HEK293 (cell line): ENCODE data around the gene LRP5.

Source experiments
- ZFP41 ChIP-seq: fragments of 450-650 bp; formaldehyde crosslinking; IDR thresholded peaks from 2 replicates; pipeline ENCODE4 v1.5.1; 2016; ENCODE audit warnings: missing biosample characterization, missing genetic modification characterization, borderline replicate concordance
- ZNF214 ChIP-seq: fragments of 450-650 bp; formaldehyde crosslinking; IDR thresholded peaks from 2 replicates; pipeline ENCODE4 v1.5.1; 2017; ENCODE audit warnings: missing biosample characterization, mild to moderate bottlenecking, missing genetic modification characterization, borderline replicate concordance
- TF ChIP-seq, protein P1 (sequence below): fragments of 450-650 bp; formaldehyde crosslinking; IDR thresholded peaks from 2 replicates; pipeline ENCODE4 v1.5.1; 2016; ENCODE audit warnings: missing biosample characterization, missing genetic modification characterization

DNA sequence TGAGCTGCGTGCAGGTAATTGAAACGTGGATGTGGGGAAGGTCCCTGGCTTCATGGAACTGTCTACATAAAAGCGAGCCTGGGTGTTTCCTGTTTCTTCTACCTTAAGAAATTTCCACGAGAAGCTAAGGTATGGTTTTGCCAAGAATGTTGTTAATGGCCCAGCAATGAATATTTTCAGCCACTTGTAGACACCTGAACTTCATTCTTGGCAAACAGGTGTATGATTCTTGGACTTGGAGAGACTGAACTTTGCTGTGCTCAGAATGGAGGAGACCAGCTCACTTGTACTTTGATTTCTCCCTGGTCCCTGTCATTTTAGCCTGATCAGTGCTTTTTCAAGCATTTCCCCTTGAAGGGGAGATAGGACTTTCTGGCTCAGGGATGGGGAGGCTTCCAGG lies 20.8 kb downstream of the LRP5 start:
- TF ChIP-seq ZFP41 (tag by site-specific recombination) (no peak), ZNF214 (tag by site-specific recombination) (no peak)
- TF ChIP-seq, protein P1, sequence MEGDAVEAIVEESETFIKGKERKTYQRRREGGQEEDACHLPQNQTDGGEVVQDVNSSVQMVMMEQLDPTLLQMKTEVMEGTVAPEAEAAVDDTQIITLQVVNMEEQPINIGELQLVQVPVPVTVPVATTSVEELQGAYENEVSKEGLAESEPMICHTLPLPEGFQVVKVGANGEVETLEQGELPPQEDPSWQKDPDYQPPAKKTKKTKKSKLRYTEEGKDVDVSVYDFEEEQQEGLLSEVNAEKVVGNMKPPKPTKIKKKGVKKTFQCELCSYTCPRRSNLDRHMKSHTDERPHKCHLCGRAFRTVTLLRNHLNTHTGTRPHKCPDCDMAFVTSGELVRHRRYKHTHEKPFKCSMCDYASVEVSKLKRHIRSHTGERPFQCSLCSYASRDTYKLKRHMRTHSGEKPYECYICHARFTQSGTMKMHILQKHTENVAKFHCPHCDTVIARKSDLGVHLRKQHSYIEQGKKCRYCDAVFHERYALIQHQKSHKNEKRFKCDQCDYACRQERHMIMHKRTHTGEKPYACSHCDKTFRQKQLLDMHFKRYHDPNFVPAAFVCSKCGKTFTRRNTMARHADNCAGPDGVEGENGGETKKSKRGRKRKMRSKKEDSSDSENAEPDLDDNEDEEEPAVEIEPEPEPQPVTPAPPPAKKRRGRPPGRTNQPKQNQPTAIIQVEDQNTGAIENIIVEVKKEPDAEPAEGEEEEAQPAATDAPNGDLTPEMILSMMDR (tag by site-specific recombination) = no peak
